OCI-LY1 (cell line): ENCODE data around the gene SH2B3.
A peak's percentile ranks its signal among the peaks of the same experiment; 100 is the strongest.

Experiments
- H2AFZ ChIP-seq: fragments of 200-600 bp; sonication (generic), shearing (Covaris generic); 2 replicates; pipeline ENCODE4 v1.6.0; 2014; ENCODE audit warnings: antibody characterized with exemption, mild to moderate bottlenecking, low read length
- H3F3A ChIP-seq: fragments of 200-600 bp; sonication (generic), shearing (Covaris generic); 2 replicates; pipeline ENCODE4 v1.6.0; 2014; ENCODE audit warnings: mild to moderate bottlenecking, antibody characterized with exemption, low read length, moderate library complexity; ENCODE audit not compliant: insufficient read depth
- H3K27ac ChIP-seq: fragments of 200-600 bp; sonication (generic); 2 replicates; pipeline ENCODE4 v1.5.1; 2014; ENCODE audit warnings: low read length, mixed run types, mild to moderate bottlenecking, low read depth; ENCODE audit not compliant: poor library complexity, severe bottlenecking
- H3K27me3 ChIP-seq: fragments of 200-600 bp; sonication (generic); 2 replicates; pipeline ENCODE4 v1.6.0; 2014; ENCODE audit warnings: antibody characterized with exemption, mild to moderate bottlenecking, low read length, moderate library complexity; ENCODE audit not compliant: insufficient read depth
- H3K36me3 ChIP-seq: fragments of 200-600 bp; sonication (generic); 2 replicates; pipeline ENCODE4 v1.6.1; 2014; ENCODE audit warnings: mild to moderate bottlenecking, antibody characterized with exemption, low read length, moderate library complexity, mixed read lengths; ENCODE audit not compliant: insufficient read depth
- H3K4me1 ChIP-seq: fragments of 200-600 bp; sonication (generic); 2 replicates; pipeline ENCODE4 v1.5.1; 2014; ENCODE audit warnings: mild to moderate bottlenecking, low read length, moderate library complexity; ENCODE audit not compliant: insufficient read depth, severe bottlenecking
- H3K4me2 ChIP-seq: fragments of 200-600 bp; sonication (generic), shearing (Covaris generic); 2 replicates; pipeline ENCODE4 v1.6.1; 2014; ENCODE audit warnings: low read length
- H3K4me3 ChIP-seq: fragments of 200-600 bp; sonication (generic); 2 replicates; pipeline ENCODE4 v1.5.1; 2014; ENCODE audit warnings: low read length, low read depth, mild to moderate bottlenecking, mixed read lengths; ENCODE audit not compliant: poor library complexity, severe bottlenecking
- H3K79me2 ChIP-seq: fragments of 200-600 bp; shearing (Covaris generic); 2 replicates; pipeline ENCODE4 v1.6.1; 2016; ENCODE audit warnings: mixed run types, low read length, mixed read lengths; ENCODE audit not compliant: insufficient read depth
- H3K9ac ChIP-seq: fragments of 200-600 bp; sonication (generic), shearing (Covaris generic); 2 replicates; pipeline ENCODE4 v1.6.1; 2014; ENCODE audit warnings: mild to moderate bottlenecking, low read length, mixed read lengths
- H3K9me2 ChIP-seq: fragments of 200-600 bp; sonication (generic), shearing (Covaris generic); 2 replicates; pipeline ENCODE4 v1.6.1; 2014; ENCODE audit warnings: low read depth, mild to moderate bottlenecking, low read length, mixed read lengths
- H3K9me3 ChIP-seq: fragments of 200-600 bp; shearing (Covaris generic); 2 replicates; pipeline ENCODE4 v1.6.1; 2014; ENCODE audit warnings: low read length, mixed read lengths
- H4K20me1 ChIP-seq: fragments of 200-600 bp; sonication (generic), shearing (Covaris generic); 2 replicates; pipeline ENCODE4 v1.6.0; 2016; ENCODE audit warnings: mild to moderate bottlenecking, low read length; ENCODE audit not compliant: insufficient read depth
- CTCF ChIP-seq: fragments of 200-600 bp; sonication (generic), shearing (Covaris generic); IDR thresholded peaks from 2 replicates; pipeline ENCODE4 v1.5.1; 2017; ENCODE audit warnings: mild to moderate bottlenecking, antibody characterized with exemption, low read length, moderate library complexity, mixed read lengths
- EZH2 ChIP-seq: fragments of 200-600 bp; sonication (generic), shearing (Covaris generic); IDR thresholded peaks from 2 replicates; pipeline ENCODE4 v1.8.0; 2017; ENCODE audit warnings: borderline replicate concordance, mixed run types, mild to moderate bottlenecking, antibody characterized with exemption, low read length, moderate library complexity, mixed read lengths

Gene SH2B3

GRCh38 chr12:111405859-111406473 is at the start of gene SH2B3:
SH2B3 (plus strand) TSS chr12:111405923; CDS start chr12:111418146, 12,223 bp downstream.
- Histone ChIP-seq H3K4me2 (peak within 1 kb of the TSS; percentile 85), H3K79me2 (no peaks in the 10 kb centered on the region), H4K20me1 (no peaks in the 10 kb centered on the region), H3K27ac (no peak within 1 kb of the TSS), H3K4me1 (peaks cover 34% of the 10 kb centered on the region), H3F3A (no peaks in the 10 kb centered on the region), H3K9me3 (no peaks in the 10 kb centered on the region), H3K9ac (peak within 1 kb of the TSS; percentile 77), H3K27me3 (no peaks in the 10 kb centered on the region), H3K36me3 (no peaks in the 10 kb centered on the region), H3K9me2 (no peaks in the 10 kb centered on the region), H2AFZ (no peak within 1 kb of the TSS), H3K4me3 (peak within 1 kb of the TSS; percentile 80)
- TF ChIP-seq CTCF (no peak), EZH2 (no peak)

- Histone ChIP-seq H3K9me2 (no peaks in the 10 kb centered on the region), H3K27me3 (no peaks in the 10 kb centered on the region), H2AFZ (no peak overlapping the region), H3K79me2 (no peaks in the 10 kb centered on the region), H3K4me3 (no peak overlapping the region), H3K4me1 (peaks cover 4% of the 10 kb centered on the region), H3K4me2 (no peak overlapping the region), H3F3A (no peaks in the 10 kb centered on the region), H3K9me3 (no peaks in the 10 kb centered on the region), H4K20me1 (no peaks in the 10 kb centered on the region), H3K36me3 (no peaks in the 10 kb centered on the region), H3K27ac (no peak overlapping the region), H3K9ac (no peak overlapping the region)
- TF ChIP-seq CTCF: no peak
- no peak for TF ChIP-seq EZH2
These were observed 46.4 kb upstream of the SH2B3 start for GRCh38 chr12:111359231-111359913.

GRCh38 chr12:111359914-111360276 is 45.8 kb upstream of the SH2B3 start:
- Histone ChIP-seq H3F3A (no peaks in the 10 kb centered on the region), H3K4me2 (no peak overlapping the region), H3K4me3 (no peak overlapping the region), H4K20me1 (no peaks in the 10 kb centered on the region), H3K36me3 (no peaks in the 10 kb centered on the region), H2AFZ (no peak overlapping the region), H3K27me3 (no peaks in the 10 kb centered on the region), H3K79me2 (no peaks in the 10 kb centered on the region), H3K9me2 (no peaks in the 10 kb centered on the region), H3K9me3 (no peaks in the 10 kb centered on the region), H3K4me1 (peaks cover 4% of the 10 kb centered on the region), H3K9ac (no peak overlapping the region), H3K27ac (no peak overlapping the region)
- no peak for TF ChIP-seq CTCF
- TF ChIP-seq EZH2: no peak
